ENCODE data around the gene TOX2. TPM values are rescaled to one million over a fixed set of nuclear protein-coding genes. Genes with fewer than 3 reads are reported as not detected.

TOX2 gene
- total RNA-seq, 1 experiment from 2014 or later: 1.7 TPM

GRCh38 chr20:44021900-44022299 is 107.2 kb downstream of the TOX2 start:
- H3K27ac Mint-ChIP-seq: no peak overlapping the region
- no peak overlapping the region for H3K14ac ChIP-seq (ENCODE audit: insufficient read depth, low read length)
- no peak overlapping the region for H3K27ac ChIP-seq (ENCODE audit: insufficient read length, low read depth, low read length)
- no peak overlapping the region for H2BK20ac ChIP-seq (ENCODE audit: low read depth, low read length, poor library complexity, severe bottlenecking)
- no peaks in the 10 kb centered on the region for H3K79me2 ChIP-seq (ENCODE audit: insufficient read depth, low read length)
- H3K36me3 Mint-ChIP-seq (ENCODE audit: insufficient read depth in 1 of 3, low read depth in 3 of 3): no peaks in the 10 kb centered on the region
- H3K23ac ChIP-seq (ENCODE audit: insufficient read length, low read depth, low read length): no peak overlapping the region
- no peak overlapping the region for H3K56ac ChIP-seq (ENCODE audit: insufficient read length, low read depth, low read length)
- H3K4me3 Mint-ChIP-seq: no peak overlapping the region
- no peaks in the 10 kb centered on the region for H4K20me1 ChIP-seq (ENCODE audit: control insufficient read depth, insufficient read depth, insufficient read length)
- no peak overlapping the region for H2AFZ ChIP-seq (ENCODE audit: low read length)
- H2BK120ac ChIP-seq (ENCODE audit: low read depth, low read length, poor library complexity, severe bottlenecking): no peak overlapping the region
- H3K9me3 ChIP-seq (ENCODE audit: control insufficient read depth, low read depth, low read length): no peaks in the 10 kb centered on the region
- TF ChIP-seq CTCF (conservative IDR thresholded peaks at IDR 0.05): no peak
- no peaks in the 10 kb centered on the region for H3K27me3 ChIP-seq (ENCODE audit: insufficient read depth, low read length)
- H4K91ac ChIP-seq (ENCODE audit: insufficient read length, low read depth, low read length): no peak overlapping the region
- H4K8ac ChIP-seq (replicated peaks; ENCODE audit: insufficient read length, low read depth, low read length): no peak overlapping the region
- no peak overlapping the region for H3T11ph ChIP-seq (ENCODE audit: low read length)
- peaks cover 2% of the 10 kb centered on the region for H3K27me3 Mint-ChIP-seq (ENCODE audit: low read depth)
- no peak overlapping the region for H2BK15ac ChIP-seq (ENCODE audit: low read depth, low read length)
- no CpG with 5 or more reads among the region's 10 CpGs for WGBS (ENCODE audit: extremely low coverage, insufficient read length, low lambda C conversion rate)
- peaks cover 16 to 29% of the 10 kb centered on the region in 2 experiments for H3K4me1 Mint-ChIP-seq
- H3K23me2 ChIP-seq (ENCODE audit: insufficient read length, low read depth, low read length, poor library complexity, severe bottlenecking): no peaks in the 10 kb centered on the region
- H3K4me2 ChIP-seq (ENCODE audit: insufficient read depth, insufficient read length, low read length): no peak overlapping the region
- no peak overlapping the region for H3K9ac ChIP-seq (ENCODE audit: extremely low read depth, insufficient read length, low read length)
- H3K79me1 ChIP-seq (ENCODE audit: insufficient read depth, low read depth, low read length, poor library complexity, severe bottlenecking): no peaks in the 10 kb centered on the region
- no peak overlapping the region for H3K18ac ChIP-seq (ENCODE audit: insufficient read length, low read depth, low read length)
- no peak overlapping the region for H2BK5ac ChIP-seq (ENCODE audit: insufficient read length, low read length)
- H4K5ac ChIP-seq (ENCODE audit: insufficient read length, low read depth, low read length): no peak overlapping the region
- H3K4me1 ChIP-seq (ENCODE audit: insufficient read depth, low read length): 0 out of 2 replicates have a peak, but pooled peaks cover 3% of the 10 kb centered on the region
- H3K4ac ChIP-seq (ENCODE audit: low read depth, low read length): no peak overlapping the region
- DNase-seq: no peak
- H2AK5ac ChIP-seq (ENCODE audit: insufficient read length, low read length): no peak overlapping the region
- H3K9me3 Mint-ChIP-seq: no peaks in the 10 kb centered on the region
- H2BK12ac ChIP-seq (ENCODE audit: insufficient read length, low read depth, low read length): no peak overlapping the region
